Fibroblast of skin of scalp (primary cell): ENCODE results near the gene SYCP2L.

Experiments
- DNase-seq: peaks from one replicate; pipeline ENCODE4 v3.0.0-alpha.2; 2013

Gene SYCP2L

DNA sequence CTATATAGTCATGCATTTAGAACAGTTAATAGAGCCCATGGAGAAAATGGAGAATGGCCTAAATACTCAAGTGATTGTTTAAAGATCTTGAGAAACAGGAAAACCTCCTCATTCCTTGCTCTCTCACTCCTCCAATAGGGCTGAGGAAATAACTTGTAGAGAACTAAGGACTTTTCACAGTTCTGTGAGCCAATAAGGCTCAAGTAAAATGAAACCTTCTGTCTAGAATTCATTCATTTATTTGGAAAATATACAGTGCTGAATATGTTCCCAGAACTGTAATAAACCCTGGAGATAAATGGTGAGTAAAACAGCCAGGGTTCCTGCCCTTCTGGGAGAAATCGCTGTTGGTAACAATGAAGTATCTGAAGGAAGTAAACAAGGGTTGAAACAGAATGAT is 122.0 kb downstream of the SYCP2L start:
- DNase-seq, result peak; percentile 50

DNA sequence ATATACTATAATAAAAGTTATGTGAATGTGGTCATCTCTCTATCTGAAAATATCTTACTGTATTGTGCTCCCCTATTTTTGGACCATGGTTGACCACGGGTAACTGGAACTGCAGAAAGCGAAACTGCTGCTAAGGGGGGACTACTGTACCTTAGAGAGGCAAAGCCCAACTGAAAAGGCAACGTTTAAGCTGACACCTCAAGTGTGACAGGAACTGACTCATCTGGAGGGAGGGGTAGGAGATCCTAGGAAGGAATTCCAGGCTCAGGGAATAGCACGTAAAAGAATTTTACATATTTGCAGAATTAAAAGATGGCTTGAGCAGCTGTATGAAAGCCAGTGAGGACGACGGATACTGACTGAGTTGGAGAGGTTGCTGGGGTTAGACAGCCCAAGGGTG is 122.5 kb downstream of the SYCP2L start:
- DNase-seq, result peak; percentile 84

DNA sequence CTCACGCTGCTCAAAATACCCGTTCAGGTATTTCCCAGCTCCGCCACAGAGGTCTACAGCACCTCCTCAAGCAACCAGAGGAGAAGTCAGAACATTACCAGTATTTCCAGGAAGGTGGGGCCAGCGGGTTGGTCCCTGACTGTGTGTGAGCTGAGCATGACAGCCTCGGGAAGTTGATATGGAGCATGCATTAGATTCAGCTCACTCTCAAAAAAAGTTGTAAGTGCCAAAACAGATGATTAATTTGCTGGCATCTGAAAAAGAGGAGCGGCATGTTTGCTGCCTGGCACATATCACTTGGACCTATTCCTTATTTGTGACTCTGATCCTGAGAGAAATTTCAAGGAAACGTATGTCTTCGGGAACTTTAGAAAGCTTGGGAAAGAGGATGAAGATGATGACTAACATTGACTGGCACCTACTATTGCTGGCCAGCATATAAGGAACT is 125.0 kb downstream of the SYCP2L start:
- DNase-seq, result peak; percentile 24

DNA sequence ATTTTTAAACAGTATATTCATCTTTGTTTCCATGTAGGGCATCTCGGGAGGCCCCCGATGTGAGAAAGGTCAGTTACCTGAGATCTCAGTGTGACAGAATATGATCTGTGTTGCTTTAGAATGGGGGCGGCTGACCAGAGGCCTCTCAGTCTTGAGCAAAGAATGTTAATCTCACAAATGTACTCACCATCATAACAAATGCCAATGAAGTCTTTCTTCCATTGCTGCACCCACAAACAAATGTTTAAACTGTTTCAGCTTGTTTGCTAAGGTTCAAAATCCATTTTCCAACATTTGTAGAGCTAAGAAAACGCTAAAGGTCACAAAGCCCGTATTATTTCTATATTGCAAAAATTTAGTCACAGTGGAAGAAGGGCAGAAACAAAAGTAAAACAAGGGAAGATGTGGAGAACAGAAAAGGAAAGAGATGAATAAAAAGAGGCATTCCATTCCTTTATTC is 125.5 kb downstream of the SYCP2L start:
- no peak for DNase-seq

DNA sequence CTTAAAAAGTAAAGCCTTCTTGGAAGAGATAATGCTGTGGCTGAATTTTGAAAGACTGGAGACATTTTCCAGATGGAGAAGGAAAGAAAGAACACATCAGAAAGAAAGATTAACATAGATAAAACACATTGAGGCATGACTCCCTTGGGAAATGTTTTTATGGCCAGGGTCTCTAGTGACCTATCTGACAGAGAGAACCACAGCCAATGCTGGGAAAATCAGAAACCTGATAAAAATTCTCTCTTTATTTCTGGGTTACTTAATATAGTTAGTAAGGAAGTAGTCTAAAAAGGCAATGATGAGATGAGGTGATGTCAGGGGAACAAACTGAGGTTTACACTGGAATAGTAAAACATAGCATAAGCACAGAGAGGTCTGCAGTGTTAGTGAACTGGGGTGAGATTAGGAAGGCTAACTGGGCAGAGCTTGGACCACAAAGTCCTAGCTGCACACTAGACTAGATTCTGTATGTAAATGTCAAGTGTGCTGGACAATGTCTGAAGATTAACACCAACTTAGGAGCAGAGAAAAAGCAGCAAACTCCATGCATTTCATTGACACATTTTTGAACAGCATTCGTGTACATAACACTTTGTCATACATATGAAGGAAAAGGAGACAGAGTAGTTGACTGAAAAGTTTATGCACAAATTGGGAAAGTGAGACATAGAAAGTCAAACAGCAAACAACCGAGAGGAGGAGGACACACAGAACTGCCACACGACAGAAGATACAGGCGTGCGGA is 126.3 kb downstream of the SYCP2L start:
- no peak for DNase-seq

DNA sequence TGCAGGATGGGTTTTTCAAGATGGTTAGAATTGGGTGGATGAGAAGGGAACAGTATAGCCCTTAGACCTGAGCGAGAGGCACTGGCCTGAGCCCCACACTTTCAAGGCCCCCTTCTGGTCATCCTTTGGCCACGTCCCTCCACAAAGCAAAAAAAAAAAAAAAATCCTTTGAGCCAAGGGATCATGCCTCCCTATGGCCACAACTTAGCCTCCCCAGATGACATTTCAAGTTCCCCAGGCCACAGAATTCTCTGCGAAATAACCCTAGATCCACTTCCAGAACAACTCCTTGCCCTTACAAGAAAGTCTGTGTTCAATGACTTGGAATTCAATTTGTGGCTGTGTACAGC is 126.8 kb downstream of the SYCP2L start:
- DNase-seq, result no peak

DNA sequence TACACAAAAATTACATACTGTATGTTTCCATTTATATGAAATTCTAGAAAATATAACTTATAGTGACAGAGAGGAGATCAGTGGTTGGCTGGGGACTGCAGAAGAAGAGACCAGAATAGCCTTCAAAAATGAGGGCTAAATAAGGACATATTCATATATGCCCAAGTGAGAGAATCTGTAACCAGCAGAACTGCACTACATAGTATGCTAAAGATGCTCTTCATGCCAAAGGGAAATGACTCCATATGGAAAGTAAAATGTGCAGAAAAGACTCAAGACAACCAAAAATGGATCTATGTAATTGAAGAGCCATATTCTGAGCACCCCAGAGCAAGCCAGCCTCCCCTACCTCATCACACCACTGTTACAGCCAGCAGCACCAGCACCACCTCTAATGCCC is 128.2 kb downstream of the SYCP2L start:
- DNase-seq, result no peak

DNA sequence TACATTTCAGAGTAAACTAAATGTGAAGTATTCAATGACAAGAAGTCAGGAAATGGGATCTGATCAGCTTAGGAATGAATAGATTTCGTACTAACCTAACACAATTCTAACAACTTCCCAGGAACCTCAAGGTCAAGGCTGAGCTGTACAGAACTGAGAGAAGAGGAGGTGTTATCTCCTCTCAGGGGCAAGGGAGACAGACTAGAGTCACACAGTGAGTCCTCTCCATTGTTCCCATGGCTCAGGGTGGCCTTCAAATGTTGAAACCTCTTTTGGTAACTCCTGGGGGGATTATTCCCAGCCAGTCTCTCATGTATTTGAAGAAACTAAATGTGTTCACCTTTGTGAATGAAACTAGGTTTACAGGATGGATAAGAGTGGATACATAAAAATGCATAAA is 129.6 kb downstream of the SYCP2L start:
- no peak for DNase-seq

DNA sequence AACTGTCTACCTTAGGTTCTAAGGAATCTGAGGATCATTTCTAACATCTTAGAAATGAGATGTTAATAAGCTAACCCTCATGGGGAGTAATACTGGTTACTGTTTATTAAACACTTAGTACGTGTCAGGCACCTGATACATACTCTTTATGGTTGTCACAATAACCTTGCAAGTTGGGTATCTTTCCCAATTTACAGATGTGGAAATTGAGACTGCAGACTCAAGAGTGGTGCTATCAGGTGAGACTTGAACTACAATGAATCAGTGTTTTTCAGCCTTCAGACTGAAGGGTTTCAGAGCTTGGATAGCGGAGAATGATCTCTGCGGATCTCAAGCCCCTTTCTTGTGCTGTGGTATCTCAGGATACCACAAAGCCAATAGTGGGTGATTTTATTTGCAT is 130.2 kb downstream of the SYCP2L start:
- no peak for DNase-seq

DNA sequence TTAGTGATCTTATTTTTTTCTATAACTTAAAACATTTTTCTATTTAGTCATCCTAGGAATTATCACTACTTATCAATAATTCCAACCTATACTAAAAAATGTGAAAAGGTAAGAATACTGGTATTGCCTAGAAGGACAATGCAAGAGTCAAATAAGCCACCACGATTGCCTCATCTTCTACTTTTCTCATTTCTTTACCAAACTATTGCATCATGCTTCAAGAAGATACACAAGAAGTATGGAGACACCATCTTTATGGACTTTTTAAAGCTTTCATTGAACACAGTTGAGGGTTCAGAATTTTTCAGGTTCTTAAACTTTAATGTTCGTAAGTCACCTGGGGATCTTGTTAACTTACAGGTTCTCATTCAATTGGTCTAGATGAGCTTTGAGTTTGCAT is 131.4 kb downstream of the SYCP2L start:
- DNase-seq, result no peak

DNA sequence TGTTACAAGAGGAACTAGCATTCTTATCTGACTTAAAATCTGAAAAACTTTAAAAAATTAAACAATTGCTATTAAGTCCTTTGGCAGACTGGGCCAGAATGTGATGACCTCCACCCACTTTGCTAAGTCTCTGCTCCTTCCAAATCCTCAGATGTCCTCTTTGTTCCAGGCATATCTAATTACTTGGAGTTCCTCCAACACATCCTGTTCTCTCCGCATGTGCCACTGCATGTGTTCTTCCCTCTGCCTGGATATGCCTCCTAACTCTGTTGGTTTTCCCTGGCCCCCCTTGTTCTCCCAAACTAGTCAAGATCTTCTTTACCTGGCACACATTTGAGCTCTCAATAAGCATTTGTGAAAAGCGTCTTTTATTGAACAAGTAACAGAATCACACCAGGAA is 134.2 kb downstream of the SYCP2L start:
- no peak for DNase-seq

DNA sequence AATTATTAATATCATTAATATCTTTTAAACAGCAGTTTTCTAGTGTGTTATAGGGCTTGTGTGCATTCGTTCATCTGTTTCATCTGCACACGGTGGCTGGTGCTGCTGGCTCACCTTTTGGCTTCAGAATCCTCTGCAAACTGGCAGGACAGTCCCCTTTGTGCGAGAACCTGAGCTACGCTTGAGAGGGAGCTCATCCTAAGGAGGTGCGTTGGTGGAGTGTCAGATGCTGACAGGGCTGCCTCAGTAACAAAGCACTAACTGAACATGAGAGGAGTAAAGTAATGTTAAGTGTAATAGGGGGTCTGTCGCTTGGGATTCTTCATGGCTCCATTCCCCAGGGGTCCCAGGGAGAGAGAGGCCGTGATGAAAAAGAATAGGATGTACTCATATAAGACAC is 134.9 kb downstream of the SYCP2L start:
- no peak for DNase-seq

DNA sequence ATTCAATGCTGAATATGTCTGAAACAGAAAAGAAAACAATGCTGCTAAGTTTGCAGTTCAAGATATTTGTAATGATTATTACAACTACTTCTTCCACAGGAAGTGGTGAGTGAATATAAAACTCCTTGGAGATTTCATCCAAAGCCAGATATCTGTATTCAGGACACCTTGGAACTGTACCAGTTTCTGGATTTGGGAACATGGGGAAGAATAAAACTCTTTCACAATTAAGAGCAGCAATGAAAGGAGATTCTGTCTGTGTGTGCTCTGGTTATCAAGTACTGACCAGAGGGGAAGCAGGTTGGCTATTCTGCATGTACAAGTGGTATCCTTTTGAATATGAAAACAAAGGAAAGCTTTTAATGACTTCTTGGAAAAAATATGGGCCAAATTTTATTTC is 136.2 kb downstream of the SYCP2L start:
- peak; percentile 47 for DNase-seq
